Calu3 (cell line): ENCODE measurements around the gene MGST3. TPM values are rescaled to one million over a fixed set of nuclear protein-coding genes. Genes with fewer than 3 reads are reported as not detected.
A peak's percentile ranks its signal among the peaks of the same experiment; 100 is the strongest.

Source experiments
- BruUV-seq: library from RNA; stranded (reverse); fragments of 400-500 nt; replicated peaks from 2 replicates; lab custom pipeline; 2021; lab: Mats Ljungman, UMichigan
- CTCF ChIA-PET: fragments of 300-600 bp; sonication (Branson Sonifier 250); formaldehyde crosslinking; loops from one replicate; lab custom pipeline; 2022; ENCODE audit warnings: antibody characterized with exemption; lab: Charles Lee
- DNase-seq: peaks from one replicate; pipeline ENCODE4 v3.0.0; 2022
- H3K27ac Mint-ChIP-seq: one replicate; pipeline ENCODE4 v1.8.0; 2022; ENCODE audit warnings: mixed read lengths; ENCODE audit not compliant: unreplicated experiment
- H3K27me3 Mint-ChIP-seq: one replicate; pipeline ENCODE4 v1.8.0; 2022; ENCODE audit warnings: mixed read lengths; ENCODE audit not compliant: unreplicated experiment
- H3K36me3 Mint-ChIP-seq: one replicate; pipeline ENCODE4 v1.8.0; 2022; ENCODE audit warnings: mild to moderate bottlenecking, moderate library complexity, mixed read lengths; ENCODE audit not compliant: insufficient read depth, unreplicated experiment
- H3K4me1 Mint-ChIP-seq: one replicate; pipeline ENCODE4 v1.8.0; 2022; ENCODE audit warnings: mild to moderate bottlenecking, low read depth, mixed read lengths; ENCODE audit not compliant: unreplicated experiment
- H3K4me3 Mint-ChIP-seq: one replicate; pipeline ENCODE4 v1.8.0; 2022; ENCODE audit warnings: mild to moderate bottlenecking, low read depth, moderate library complexity, mixed read lengths; ENCODE audit not compliant: unreplicated experiment
- H3K9me3 Mint-ChIP-seq: one replicate; pipeline ENCODE4 v1.8.0; 2022; ENCODE audit warnings: low read depth, mixed read lengths; ENCODE audit not compliant: unreplicated experiment
- CTCF ChIP-seq: fragments of 200-600 bp; IDR thresholded peaks from one replicate; pipeline ENCODE4 v1.8.0; 2022; ENCODE audit warnings: antibody characterized with exemption; ENCODE audit not compliant: unreplicated experiment
- intact Hi-C: fragments of 100-400 bp; cut with micrococcal nuclease; formaldehyde crosslinking; loops from one replicate; pipeline ENCODE4 v1.10.0; 2022; ENCODE audit not compliant: unreplicated experiment
- total RNA-seq: library from RNA; stranded (reverse); gene quantifications from 2 replicates; pipeline ENCODE4 v1.2.3, GENCODE V29; 2022

The MGST3 gene
- total RNA-seq, 1 experiment from 2014 or later = 136 TPM

DNA sequence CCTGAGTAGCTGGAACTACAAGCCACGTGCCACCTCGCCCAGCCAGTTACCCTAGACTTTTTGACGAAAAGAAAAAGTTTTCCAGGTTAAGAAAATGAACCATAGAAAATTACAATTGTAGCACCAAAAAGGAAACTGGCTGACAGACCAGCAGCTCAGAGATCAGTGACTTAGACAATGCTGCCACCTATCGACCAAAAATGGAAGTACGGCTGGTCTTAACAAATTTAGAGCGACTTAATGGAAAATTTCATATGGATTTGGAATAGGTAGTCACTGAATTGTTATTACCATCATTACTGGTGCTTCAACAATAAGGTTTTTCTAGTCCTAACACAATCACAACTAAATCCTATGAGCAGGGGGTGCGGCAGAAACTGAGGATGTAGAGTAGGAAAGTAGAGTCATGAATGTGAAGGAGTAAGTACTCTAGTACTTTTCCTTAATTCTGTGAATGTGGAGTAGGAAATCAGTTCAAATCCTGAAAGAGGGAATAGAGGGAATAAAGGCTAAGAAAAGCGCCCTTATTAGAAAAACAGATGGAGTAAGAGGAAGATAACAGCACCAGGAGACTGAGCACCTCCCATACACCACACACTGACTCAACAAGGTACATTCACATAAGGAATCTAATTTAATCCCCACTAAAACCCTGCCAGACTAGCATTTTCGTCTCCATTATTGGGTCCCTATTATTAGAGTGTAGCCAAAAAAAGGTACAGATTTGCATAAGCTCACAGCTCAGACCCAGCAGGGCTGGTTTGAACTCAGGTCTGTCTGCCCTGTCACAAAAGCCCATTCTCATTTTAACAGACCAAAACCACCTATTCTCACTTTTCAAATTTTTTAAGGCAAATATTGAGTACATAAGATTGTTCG lies 37.9 kb upstream of the MGST3 start:
- H3K4me1 Mint-ChIP-seq = peaks cover 2% of the 10 kb centered on the region
- CTCF ChIA-PET = interaction anchor here (0.7 to 1.9 kb wide), 8 partner anchors 53 to 479 kb away, joined by 3 to 17 read pairs (median 4); no protein-coding TSS in a partner anchor
- peak; percentile 80 for DNase-seq
- intact Hi-C loops = loop anchor here (1.0 to 10.0 kb wide), 5 partner anchors 185 to 448 kb away; no protein-coding TSS in a partner anchor
- H3K27me3 Mint-ChIP-seq = peaks cover 62% of the 10 kb centered on the region
- no TSS peak for BruUV-seq
- no peaks in the 10 kb centered on the region for H3K9me3 Mint-ChIP-seq
- H3K4me3 Mint-ChIP-seq = no peak overlapping the region
- no peak overlapping the region for H3K27ac Mint-ChIP-seq
- peak; percentile 78 for TF ChIP-seq CTCF
- peaks cover 6% of the 10 kb centered on the region for H3K36me3 Mint-ChIP-seq

GRCh38 chr1:165595246-165595938 lies 35.6 kb upstream of the MGST3 start:
- DNase-seq = no peak
- no TSS peak for BruUV-seq
- Mint-ChIP-seq H3K9me3 (no peaks in the 10 kb centered on the region), H3K4me3 (no peak overlapping the region), H3K4me1 (peaks cover 13% of the 10 kb centered on the region), H3K27me3 (peaks cover 40% of the 10 kb centered on the region), H3K27ac (no peak overlapping the region), H3K36me3 (peaks cover 10% of the 10 kb centered on the region)
- intact Hi-C loops = loop anchor here (10.0 kb wide), 1 partner anchor 451 kb away; no protein-coding TSS in a partner anchor
- CTCF ChIA-PET = interaction anchor here (0.7 kb wide), 1 partner anchor 209 kb away, joined by 3 read pairs; no protein-coding TSS in a partner anchor
- no peak for TF ChIP-seq CTCF

GRCh38 chr1:165597883-165598675 lies 33.0 kb upstream of the MGST3 start:
- TF ChIP-seq CTCF = no peak
- peak; percentile 97 for DNase-seq
- no peaks in the 10 kb centered on the region for H3K9me3 Mint-ChIP-seq
- H3K4me1 Mint-ChIP-seq = peaks cover 21% of the 10 kb centered on the region
- H3K27me3 Mint-ChIP-seq = peaks cover 24% of the 10 kb centered on the region
- peaks cover 10% of the 10 kb centered on the region for H3K36me3 Mint-ChIP-seq
- H3K27ac Mint-ChIP-seq = peak overlapping the region; percentile 93
- CTCF ChIA-PET = interaction anchor here (0.6 to 1.6 kb wide), 7 partner anchors 32 to 195 kb away, joined by 3 to 6 read pairs (median 3); no protein-coding TSS in a partner anchor
- intact Hi-C loops = loop anchor here (2.0 to 10.0 kb wide), 2 partner anchors 229 to 453 kb away; partner anchors contain the start of gene UCK2
- H3K4me3 Mint-ChIP-seq = peak overlapping the region; percentile 91
- no TSS peak for BruUV-seq
